ENCODE data around the gene NR1I3.

DNA sequence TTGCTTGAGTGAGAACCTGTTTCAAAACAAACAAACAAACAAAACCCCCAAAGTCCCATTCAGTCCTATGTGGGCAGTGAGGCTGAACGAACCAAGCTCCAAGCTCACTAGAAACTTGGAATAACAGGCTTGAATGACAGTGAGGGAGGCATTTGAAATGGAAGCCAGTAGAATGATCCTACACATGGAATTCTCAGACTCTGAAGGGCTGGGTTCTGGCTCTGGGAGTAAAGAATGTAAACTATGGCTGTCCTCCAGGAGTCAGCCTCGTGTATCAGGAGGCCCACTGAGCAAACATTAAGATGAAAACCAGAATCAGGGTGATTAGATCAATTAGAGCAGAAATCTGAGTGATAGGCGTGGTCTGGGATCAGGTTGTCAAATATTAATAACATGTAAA lies 35.4 kb upstream of the NR1I3 start:
- TF ChIP-seq, protein P1, sequence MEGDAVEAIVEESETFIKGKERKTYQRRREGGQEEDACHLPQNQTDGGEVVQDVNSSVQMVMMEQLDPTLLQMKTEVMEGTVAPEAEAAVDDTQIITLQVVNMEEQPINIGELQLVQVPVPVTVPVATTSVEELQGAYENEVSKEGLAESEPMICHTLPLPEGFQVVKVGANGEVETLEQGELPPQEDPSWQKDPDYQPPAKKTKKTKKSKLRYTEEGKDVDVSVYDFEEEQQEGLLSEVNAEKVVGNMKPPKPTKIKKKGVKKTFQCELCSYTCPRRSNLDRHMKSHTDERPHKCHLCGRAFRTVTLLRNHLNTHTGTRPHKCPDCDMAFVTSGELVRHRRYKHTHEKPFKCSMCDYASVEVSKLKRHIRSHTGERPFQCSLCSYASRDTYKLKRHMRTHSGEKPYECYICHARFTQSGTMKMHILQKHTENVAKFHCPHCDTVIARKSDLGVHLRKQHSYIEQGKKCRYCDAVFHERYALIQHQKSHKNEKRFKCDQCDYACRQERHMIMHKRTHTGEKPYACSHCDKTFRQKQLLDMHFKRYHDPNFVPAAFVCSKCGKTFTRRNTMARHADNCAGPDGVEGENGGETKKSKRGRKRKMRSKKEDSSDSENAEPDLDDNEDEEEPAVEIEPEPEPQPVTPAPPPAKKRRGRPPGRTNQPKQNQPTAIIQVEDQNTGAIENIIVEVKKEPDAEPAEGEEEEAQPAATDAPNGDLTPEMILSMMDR (IDR thresholded peaks at IDR 0.05; ENCODE audit: low read depth, low read length): no peak
- TF ChIP-seq EZH2phosphoT487 (IDR thresholded peaks at IDR 0.05; ENCODE audit: low read depth): no peak

All from OCI-LY3 (cell line).